GM10266 (cell line): ENCODE data around the gene TP53I13.

ENCODE experiments used
- DNase-seq: peaks from one replicate; pipeline ENCODE4 v3.0.0; 2012; ENCODE audit errors: extremely low spot score
- CTCF ChIP-seq: IDR thresholded peaks from 2 replicates; pipeline ENCODE4 v1.5.1; 2012; ENCODE audit warnings: mild to moderate bottlenecking, low read depth; ENCODE audit not compliant: control insufficient read depth, insufficient read depth; ENCODE audit errors: missing control alignments

TP53I13 gene

DNA sequence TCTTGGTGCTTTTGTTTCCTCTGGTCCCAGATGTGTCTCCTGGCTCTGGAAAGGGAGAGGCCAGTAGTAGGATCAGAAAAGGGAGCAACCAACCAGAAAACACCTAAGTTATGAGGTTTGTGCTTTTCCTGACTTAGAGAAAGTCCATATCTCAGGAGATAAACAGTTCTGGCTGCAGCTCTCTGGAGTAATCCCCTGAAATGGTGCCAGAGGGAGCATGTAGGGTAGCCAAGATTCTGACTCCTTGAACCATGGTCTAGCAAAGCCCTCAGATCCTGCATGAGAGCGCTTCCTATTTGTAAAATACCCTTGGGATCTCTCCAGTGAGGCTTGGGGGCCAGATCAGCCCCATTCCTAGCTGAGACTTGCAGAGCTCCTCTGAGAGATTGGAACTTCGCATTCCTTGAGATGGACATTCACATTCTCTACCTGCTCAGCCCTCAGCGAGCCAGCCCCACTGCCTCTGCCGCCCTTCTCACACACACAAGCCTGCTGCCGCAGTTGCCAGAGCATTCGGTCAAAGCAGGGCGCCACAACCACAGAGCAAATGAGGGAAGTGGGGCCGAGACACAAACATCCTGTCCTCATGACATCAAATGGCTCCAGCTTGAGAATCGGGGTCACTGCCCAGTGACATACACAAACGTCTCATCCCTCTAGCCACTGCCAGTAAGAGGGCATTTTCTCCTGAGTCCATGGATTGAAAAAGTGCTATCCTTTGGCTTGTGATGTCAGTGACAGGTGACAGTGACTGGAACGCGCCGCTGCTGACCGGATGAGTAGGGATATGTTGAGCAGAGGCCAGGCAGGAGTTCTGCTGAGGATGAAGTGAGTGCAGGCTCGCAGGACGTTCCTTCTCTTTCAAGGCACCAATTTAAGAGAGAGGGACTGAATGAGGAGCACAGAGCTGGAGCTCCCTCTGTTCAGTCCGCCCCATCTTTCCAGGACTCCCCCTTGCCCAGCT is 6.7 kb upstream of the TP53I13 start:
- TF ChIP-seq CTCF = no peak
- peak; percentile 7 for DNase-seq

GRCh38 chr17:29562615-29563014 is 5.9 kb upstream of the TP53I13 start:
- no peak for DNase-seq
- no peak for TF ChIP-seq CTCF

GRCh38 chr17:29563816-29564215 is 4.7 kb upstream of the TP53I13 start:
- TF ChIP-seq CTCF = no peak
- peak; percentile 8 for DNase-seq

DNA sequence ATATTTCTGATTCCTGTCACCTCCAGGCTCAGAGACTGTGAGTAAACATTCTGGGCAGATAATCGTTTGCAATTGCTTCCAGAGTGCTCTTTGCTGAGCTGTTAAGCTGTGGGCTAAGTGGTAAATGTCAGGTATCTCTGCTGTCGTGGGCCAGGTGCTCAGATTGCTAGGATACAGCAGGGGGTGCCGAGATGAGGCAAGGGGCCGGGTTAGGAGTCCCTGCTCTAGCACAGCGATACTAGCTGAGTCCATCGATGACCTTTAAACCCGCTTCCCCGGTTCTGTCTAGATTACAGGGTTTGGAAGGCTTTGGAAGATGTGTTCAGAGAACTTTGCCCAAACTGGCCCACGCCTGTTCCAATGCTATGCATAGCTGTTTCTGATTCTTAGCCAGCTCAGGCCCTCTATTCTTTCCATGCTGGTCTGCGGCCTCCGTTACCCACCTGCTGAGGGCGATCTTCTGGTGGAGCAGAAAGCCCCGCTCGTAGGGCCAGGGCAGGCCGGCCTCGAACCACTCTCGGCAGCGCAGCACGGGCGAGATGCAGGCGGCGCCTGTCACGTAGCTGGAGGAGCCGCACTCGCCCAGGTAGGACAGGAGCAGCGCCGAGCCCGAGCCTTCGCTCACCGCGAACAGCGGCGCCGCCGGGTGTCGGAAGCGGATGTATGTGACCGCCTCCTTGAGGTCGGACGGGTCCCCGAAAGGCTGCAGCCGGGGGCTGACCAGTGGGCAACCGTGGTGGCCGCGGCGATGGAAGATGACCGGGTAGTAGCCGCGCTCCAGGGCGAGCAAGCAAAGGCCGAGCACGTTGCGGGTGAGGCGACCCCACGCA is 2.6 kb upstream of the TP53I13 start:
- peak; percentile 67 for DNase-seq

GRCh38 chr17:29566473-29567303 is 1.8 kb upstream of the TP53I13 start, which contains the start of gene ABHD15:
TSS of gene ABHD15 (minus strand) at chr17:29567037. CDS start at chr17:29566966, 71 bp downstream.
- peak; percentile 85 for DNase-seq
- TF ChIP-seq CTCF = no peak

More for the DNA sequence above, 2.6 kb upstream of the TP53I13 start:
- TF ChIP-seq CTCF = peak; percentile 28

GRCh38 chr17:29567304-29567553 is 1.3 kb upstream of the TP53I13 start:
- TF ChIP-seq CTCF = no peak
- no peak for DNase-seq
